Thoracic aorta (tissue), 2 donors: Measurements from ENCODE around the gene SS18. TPM values are rescaled to one million over a fixed set of nuclear protein-coding genes. Genes with fewer than 3 reads are reported as not detected.

ENCODE experiments used
- ATAC-seq: fragments of 150-250 bp; one replicate; pipeline ENCODE4 v1.8.0; 2017; ENCODE audit warnings: low read depth; ENCODE audit not compliant: insufficient number of reproducible peaks, low FRiP score
- DNase-seq: peaks from one replicate; pipeline ENCODE4 v3.0.0-alpha.2; 2020; ENCODE audit warnings: low spot score
- H3K27ac ChIP-seq, 2 donors: fragments of 200-600 bp; sonication (generic); 1 replicate in 1 of 2; 2 replicates in 1 of 2; pipeline ENCODE4 v1.5.1; 2016; ENCODE audit warnings: mild to moderate bottlenecking in 2 of 2, moderate library complexity in 2 of 2
- H3K27me3 ChIP-seq: fragments of 200-600 bp; sonication (generic); replicated peaks from 2 replicates; pipeline ENCODE4 v1.6.0; 2016; ENCODE audit warnings: mild to moderate bottlenecking; ENCODE audit not compliant: insufficient read depth
- H3K36me3 ChIP-seq: fragments of 200-600 bp; sonication (generic); one replicate; pipeline ENCODE4 v1.5.1; 2016
- H3K4me1 ChIP-seq, 2 donors: fragments of 200-600 bp; sonication (generic); 1 replicate in 1 of 2; 2 replicates in 1 of 2; pipeline versions ENCODE4 v1.5.1 to v1.6.0; 2016; ENCODE audit warnings: low read depth in 2 of 2, mild to moderate bottlenecking in 1 of 2; ENCODE audit not compliant: control insufficient read depth in 1 of 2
- H3K4me3 ChIP-seq: fragments of 200-600 bp; sonication (generic); 2 replicates; pipeline ENCODE4 v1.5.1; 2016; ENCODE audit warnings: mild to moderate bottlenecking
- H3K9me3 ChIP-seq: fragments of 200-600 bp; sonication (generic); 2 replicates; pipeline ENCODE4 v1.5.1; 2016
- CTCF ChIP-seq: fragments of 200-600 bp; sonication (generic); IDR thresholded peaks from one replicate; pipeline ENCODE4 v1.5.1; 2019; ENCODE audit warnings: antibody characterized with exemption
- total RNA-seq, 2 donors: library from RNA; depleted of rRNA; stranded (reverse); fragments of >200 nt; gene quantifications; one replicate each; pipeline versions ENCODE4 v1.1.0 to v1.2.3, GENCODE V29; 2016

The SS18 gene
- total RNA-seq, 2 donors from 2014 or later: 85.0 to 118 TPM

- DNase-seq (no peak), ATAC-seq (no peak)
- no peak overlapping the region for H3K4me3 ChIP-seq
- no peak for TF ChIP-seq CTCF
- no peaks in the 10 kb centered on the region for H3K36me3 ChIP-seq
- H3K27ac ChIP-seq: no peak overlapping the region
- no peaks in the 10 kb centered on the region for H3K9me3 ChIP-seq
- no peaks in the 10 kb centered on the region for H3K4me1 ChIP-seq
- no peaks in the 10 kb centered on the region for H3K27me3 ChIP-seq
These were observed 107.5 kb downstream of the SS18 start for GRCh38 chr18:25982961-25983360.

- Histone ChIP-seq H3K4me1 (no peaks in the 10 kb centered on the region), H3K9me3 (no peaks in the 10 kb centered on the region), H3K4me3 (no peak overlapping the region), H3K36me3 (no peaks in the 10 kb centered on the region), H3K27ac (no peak overlapping the region), H3K27me3 (no peaks in the 10 kb centered on the region)
- no peak for DNase-seq
- ATAC-seq: no peak
- TF ChIP-seq CTCF: no peak
These were observed 108.3 kb downstream of the SS18 start for GRCh38 chr18:25982153-25982552.

GRCh38 chr18:25979369-25980040 is 110.9 kb downstream of the SS18 start:
- ATAC-seq (no peak), DNase-seq (no peak)
- no peaks in the 10 kb centered on the region for H3K27me3 ChIP-seq
- TF ChIP-seq CTCF: no peak
- H3K36me3 ChIP-seq: no peaks in the 10 kb centered on the region
- H3K9me3 ChIP-seq: no peaks in the 10 kb centered on the region
- no peak overlapping the region for H3K4me3 ChIP-seq
- H3K4me1 ChIP-seq: no peaks in the 10 kb centered on the region
- no peak overlapping the region for H3K27ac ChIP-seq

GRCh38 chr18:25976554-25976953 is 113.9 kb downstream of the SS18 start:
- Histone ChIP-seq H3K4me3 (no peak overlapping the region), H3K27ac (no peak overlapping the region), H3K4me1 (no peaks in the 10 kb centered on the region), H3K27me3 (no peaks in the 10 kb centered on the region), H3K36me3 (no peaks in the 10 kb centered on the region), H3K9me3 (no peaks in the 10 kb centered on the region)
- DNase-seq (no peak), ATAC-seq (no peak)
- TF ChIP-seq CTCF: no peak

- Histone ChIP-seq H3K4me3 (no peak overlapping the region), H3K27me3 (no peaks in the 10 kb centered on the region), H3K36me3 (no peaks in the 10 kb centered on the region), H3K27ac (no peak overlapping the region), H3K4me1 (no peaks in the 10 kb centered on the region), H3K9me3 (no peaks in the 10 kb centered on the region)
- DNase-seq (no peak), ATAC-seq (no peak)
- no peak for TF ChIP-seq CTCF
These were observed 115.8 kb downstream of the SS18 start for GRCh38 chr18:25974630-25975077.

Other genes with a start within 250 kb of the SS18 start
- not detected for gene PSMA8, start 43.3 kb upstream of the SS18 start, total RNA-seq
- 10 to 100 TPM in 1 of 2 donors, 1 to 10 TPM in 1; 3.9 to 15.6 TPM for gene TAF4B, start 135.8 kb upstream of the SS18 start, total RNA-seq